K562 (cell line): ENCODE data around the gene TRIOBP. TPM values are rescaled to one million over a fixed set of nuclear protein-coding genes. Genes with fewer than 3 reads are reported as not detected.

Experiments used
- ATAC-seq: fragments of 200-7000 bp; cut with Tn5 transposase; 3 replicates; pipeline ENCODE4 v1.9.1; 2020; ENCODE audit warnings: moderate library complexity
- BruUV-seq: library from RNA; stranded (reverse); fragments of 400-500 nt; replicated peaks from 2 replicates; lab custom pipeline; 2021; lab: Mats Ljungman, UMichigan
- CTCF ChIA-PET: fragments of 300-600 bp; formaldehyde crosslinking; extraction: SDS; loops from one replicate; lab custom pipeline; 2021; ENCODE audit warnings: low intra/inter-chr PET ratio; lab: Yijun Ruan, JAX
- POLR2A ChIA-PET: fragments of 300-600, 350-650 bp; sonication (Branson Sonifier 250); formaldehyde crosslinking; extraction: SDS; loops from one replicate; lab custom pipeline; 2021; ENCODE audit warnings: antibody characterized with exemption, inconsistent platforms; lab: Yijun Ruan, JAX
- DNase-seq, 4 experiments: peaks; one replicate each; pipeline versions ENCODE4 v3.0.0 to v3.0.0-alpha.2; 2011 to 2018; ENCODE audit warnings: low spot score in 3 of 4, mixed read lengths in 3 of 4; ENCODE audit errors: extremely low read depth in 1 of 4
- FAIRE-seq: peaks from 2 replicates; lab custom pipeline; 2011; peaks lifted over from hg19 to GRCh38; lab: Jason Lieb, UNC
- H2AFZ ChIP-seq: 2 replicates; pipeline ENCODE4 v1.6.0; 2011; ENCODE audit warnings: low read depth, low read length, control low read depth, inconsistent platforms
- H3K27ac ChIP-seq: fragments of 200-600 bp; 3 replicates; pipeline ENCODE4 v1.8.0; 2011; ENCODE audit warnings: low read depth, mild to moderate bottlenecking, control low read depth, inconsistent platforms, low read length, moderate library complexity, mixed read lengths; ENCODE audit errors: extremely low read depth
- H3K27me3 ChIP-seq, 2 experiments: fragments of 300-600 bp in 1 of 2; 2 replicates in 1 of 2; 3 replicates in 1 of 2; pipeline versions ENCODE4 v1.6.0 to v1.8.0; 2011; ENCODE audit warnings: inconsistent platforms in 2 of 2, low read length in 2 of 2, mild to moderate bottlenecking in 1 of 2, mixed read lengths in 1 of 2, moderate library complexity in 1 of 2; ENCODE audit not compliant: control insufficient read depth in 2 of 2, insufficient read depth in 2 of 2
- H3K36me3 ChIP-seq: fragments of 300-600 bp; 3 replicates; pipeline ENCODE4 v1.8.0; 2011; ENCODE audit warnings: mild to moderate bottlenecking, low read length, inconsistent platforms; ENCODE audit not compliant: control insufficient read depth, insufficient read depth
- H3K4me1 ChIP-seq, 2 experiments: fragments of 200-600 bp in 1 of 2; replicated peaks in 1 of 2; 2 replicates in 1 of 2; 3 replicates in 1 of 2; pipeline versions ENCODE4 v1.5.1 to v1.8.0; 2011; ENCODE audit warnings: inconsistent platforms in 2 of 2, low read length in 2 of 2, mild to moderate bottlenecking in 1 of 2, mixed read lengths in 1 of 2, moderate library complexity in 1 of 2; ENCODE audit not compliant: control insufficient read depth in 2 of 2, insufficient read depth in 2 of 2
- H3K4me2 ChIP-seq: 2 replicates; pipeline ENCODE4 v1.6.1; 2011; ENCODE audit warnings: low read length, control low read depth, inconsistent platforms, mixed read lengths; ENCODE audit not compliant: insufficient read depth
- H3K4me3 ChIP-seq: fragments of 200-600 bp; sonication (generic), shearing (Covaris generic); 2 replicates; pipeline ENCODE4 v1.5.1; 2016; ENCODE audit warnings: control low read depth, inconsistent platforms
- H3K79me2 ChIP-seq: fragments of 200-600 bp; 3 replicates; pipeline ENCODE4 v1.8.0; 2011; ENCODE audit warnings: low read length, inconsistent platforms; ENCODE audit not compliant: control insufficient read depth, insufficient read depth
- H3K9ac ChIP-seq, 2 experiments: 2 replicates each; pipeline versions ENCODE4 v1.6.0 to v1.6.1; 2011; ENCODE audit warnings: low read depth in 2 of 2, low read length in 2 of 2, control low read depth in 1 of 2, inconsistent platforms in 1 of 2, mild to moderate bottlenecking in 1 of 2, mixed read lengths in 1 of 2; ENCODE audit not compliant: insufficient read depth in 1 of 2
- H3K9me1 ChIP-seq: one replicate; pipeline ENCODE4 v1.6.0; 2011; ENCODE audit warnings: inconsistent platforms, mild to moderate bottlenecking, low read length, moderate library complexity; ENCODE audit not compliant: control insufficient read depth, insufficient read depth
- H3K9me3 ChIP-seq: replicated peaks from 2 replicates; pipeline ENCODE4 v1.5.1; 2011; ENCODE audit warnings: low read depth, low read length, inconsistent platforms; ENCODE audit not compliant: control insufficient read depth, insufficient read depth
- H4K20me1 ChIP-seq: replicated peaks from 2 replicates; pipeline ENCODE4 v1.6.1; 2011; ENCODE audit warnings: low read length, inconsistent platforms, mixed read lengths; ENCODE audit not compliant: control insufficient read depth, insufficient read depth
- ASH1L ChIP-seq: fragments of 450-650 bp; IDR thresholded peaks from 2 replicates; pipeline ENCODE4 v1.6.1; 2018; ENCODE audit warnings: borderline replicate concordance, mild to moderate bottlenecking, low read depth; ENCODE audit not compliant: partially characterized antibody
- DIDO1 ChIP-seq: fragments of 450-650 bp; IDR thresholded peaks from 2 replicates; pipeline ENCODE4 v1.6.1; 2016; ENCODE audit warnings: low read depth, missing biosample characterization, missing genetic modification characterization
- ERF ChIP-seq: fragments of 450-650 bp; formaldehyde crosslinking; IDR thresholded peaks from 2 replicates; pipeline ENCODE4 v1.4.0; 2020; ENCODE audit warnings: mild to moderate bottlenecking, mixed read lengths
- HDAC2 ChIP-seq: fragments of 450-650 bp; IDR thresholded peaks from 2 replicates; pipeline ENCODE4 v1.6.1; 2016; ENCODE audit warnings: mild to moderate bottlenecking
- MTF1 ChIP-seq: fragments of 250-450 bp; sonication (Bioruptor Pico); IDR thresholded peaks from 2 replicates; pipeline ENCODE4 v1.9.0; 2021; ENCODE audit warnings: moderate library complexity, mild to moderate bottlenecking, inconsistent platforms, borderline replicate concordance
- POLR2AphosphoS5 ChIP-seq: IDR thresholded peaks from 2 replicates; pipeline ENCODE4 v1.6.1; 2011; ENCODE audit warnings: mild to moderate bottlenecking, low read depth, low read length, moderate library complexity; ENCODE audit not compliant: control insufficient read depth, insufficient read depth
- PURB ChIP-seq: sonication (generic); formaldehyde crosslinking; IDR thresholded peaks from 2 replicates; pipeline ENCODE4 v1.9.0; 2021; ENCODE audit warnings: low read depth, mild to moderate bottlenecking, missing genetic modification reagents
- RB1 ChIP-seq: fragments of 450-650 bp; IDR thresholded peaks from 2 replicates; pipeline ENCODE4 v1.6.1; 2017; ENCODE audit warnings: low read depth, mild to moderate bottlenecking
- SFPQ ChIP-seq: fragments of 200-400 bp; formaldehyde crosslinking; IDR thresholded peaks from 2 replicates; pipeline ENCODE4 v1.6.1; 2017; ENCODE audit warnings: mild to moderate bottlenecking, low read depth, low read length, moderate library complexity
- STAT6 ChIP-seq: sonication (generic); formaldehyde crosslinking; IDR thresholded peaks from 2 replicates; pipeline ENCODE4 v1.8.1; 2023; ENCODE audit warnings: mild to moderate bottlenecking, missing genetic modification reagents
- USF1 ChIP-seq: sonication (generic); formaldehyde crosslinking; IDR thresholded peaks from 2 replicates; pipeline ENCODE4 v1.9.0; 2022; ENCODE audit warnings: mild to moderate bottlenecking, missing genetic modification reagents
- ZKSCAN1 ChIP-seq: fragments of 150-350 bp; IDR thresholded peaks from 2 replicates; pipeline ENCODE4 v1.6.1; 2016; ENCODE audit warnings: low read depth, low read length
- WGBS: fragments of 100-300 bp; shearing (Covaris generic); methylation state at CpG from one replicate; pipeline ENCODE4 v1.1.6; 2016; ENCODE audit warnings: low coverage, mixed read lengths; ENCODE audit not compliant: insufficient coverage; ENCODE audit errors: missing lambda C conversion rate; 5-methylcytosine and 5-hydroxymethylcytosine counted together
- in situ Hi-C: fragments of 300-500 bp; cut with MboI; formaldehyde crosslinking; loops from 4 replicates; pipeline ENCODE4 v1.15.0; 2018; ENCODE audit warnings: inconsistent platforms, mixed read lengths
- intact Hi-C: fragments of 100-400 bp; cut with micrococcal nuclease; formaldehyde crosslinking; loops from 2 replicates; pipeline ENCODE4 v1.14.2; 2022
- polyA plus RNA-seq, 8 experiments: library from polyadenylated mRNA; depleted of rRNA in 4 of 8; stranded (reverse) in 5 of 8; unstranded in 3 of 8; fragments of >200 nt; fragmentation: Nextera tagmentation in 2 of 8; fragmentation: Illumina TruSeq in 1 of 8; extraction: Ambion mirVana in 2 of 8; extraction: Trizol in 1 of 8; gene quantifications; 2 replicates each; pipeline versions ENCODE4 v1.2.1 to v1.2.3, GENCODE V29; 2011 to 2014; ENCODE audit warnings: inconsistent platforms in 1 of 8, missing spikeins in 1 of 8
- total RNA-seq, 7 experiments: library from RNA; depleted of rRNA in 6 of 7; stranded (reverse); fragments of >200 nt in 6 of 7; fragmentation: Illumina TruSeq in 2 of 7; extraction: Trizol in 2 of 7; gene quantifications; 2 replicates each; pipeline versions ENCODE4 v1.2.1 to v1.2.3, GENCODE V29; 2011 to 2021; ENCODE audit warnings: low replicate concordance in 1 of 7

Gene TRIOBP
- total and polyA plus RNA-seq, 9 of the 15 experiments (the other 6 are each of a cell fraction or from before 2014, with no cell fraction given), result 0.24 to 13.8 (median 5.5) TPM

GRCh38 chr22:37776639-37777005 lies 79.8 kb downstream of the TRIOBP start:
- Histone ChIP-seq H3K9me1 (no peaks in the 10 kb centered on the region), H3K27me3 (no peaks in the 10 kb centered on the region), H3K27ac (no peak overlapping the region), H2AFZ (no peak overlapping the region), H3K79me2 (no peaks in the 10 kb centered on the region), H3K36me3 (no peaks in the 10 kb centered on the region), H3K4me2 (no peak overlapping the region), H3K4me1 (peaks cover 5 to 7% of the 10 kb centered on the region in 2 experiments; a peak in 3 of 5 replicates), H4K20me1 (no peaks in the 10 kb centered on the region), H3K9me3 (no peaks in the 10 kb centered on the region), H3K4me3 (no peak overlapping the region), H3K9ac (no peak overlapping the region)
- intact Hi-C loops, result no loop called here
- ATAC-seq (no peak), DNase-seq (no peak), FAIRE-seq (no peak)
- in situ Hi-C loops, result no loop called here
- TF ChIP-seq ERF (no peak), PURB (CRISPR knock-in tag) (no peak), POLR2AphosphoS5 (no peak), ZKSCAN1 (no peak), SFPQ (no peak), MTF1 (no peak), ASH1L (no peak), HDAC2 (no peak), DIDO1 (tag) (no peak), USF1 (no peak), STAT6 (CRISPR knock-in tag) (no peak), RB1 (no peak)
- 68% methylated on average over 8 of the region's 10 CpGs for WGBS
- CTCF ChIA-PET, result no interaction called here
- no TSS peak for BruUV-seq
- POLR2A ChIA-PET, result interaction anchor here (0.6 to 1.0 kb wide), 2 partner anchors 27 to 118 kb away, joined by 3 read pairs; no protein-coding TSS in a partner anchor
